Hepatocyte (in vitro differentiated cells): Measurements from ENCODE around the gene TELO2. TPM values are rescaled to one million over a fixed set of nuclear protein-coding genes. Genes with fewer than 3 reads are reported as not detected.

ENCODE experiments used
- DNase-seq: peaks from one replicate; pipeline ENCODE4 v3.0.0-alpha.2; 2016; ENCODE audit warnings: low spot score
- H2AFZ ChIP-seq: fragments of 200-600 bp; sonication (generic); 2 replicates; pipeline ENCODE4 v1.6.0; 2016; ENCODE audit warnings: antibody characterized with exemption, mild to moderate bottlenecking
- H3K27ac ChIP-seq: fragments of 200-600 bp; sonication (generic); 2 replicates; pipeline ENCODE4 v1.5.1; 2016; ENCODE audit warnings: mild to moderate bottlenecking
- H3K27me3 ChIP-seq: fragments of 200-600 bp; sonication (generic); 2 replicates; pipeline ENCODE4 v1.6.1; 2016
- H3K36me3 ChIP-seq: fragments of 200-600 bp; sonication (generic); replicated peaks from 2 replicates; pipeline ENCODE4 v1.5.1; 2016; ENCODE audit warnings: low read depth; ENCODE audit not compliant: insufficient read depth
- H3K4me1 ChIP-seq: fragments of 200-600 bp; sonication (generic); 2 replicates; pipeline ENCODE4 v1.5.1; 2016; ENCODE audit warnings: mild to moderate bottlenecking, moderate library complexity; ENCODE audit not compliant: insufficient read depth
- H3K4me2 ChIP-seq: fragments of 200-600 bp; sonication (generic); 2 replicates; pipeline ENCODE4 v1.6.0; 2016
- H3K4me3 ChIP-seq: fragments of 200-600 bp; sonication (generic); 2 replicates; pipeline ENCODE4 v1.5.1; 2016; ENCODE audit warnings: mild to moderate bottlenecking
- H3K79me2 ChIP-seq: fragments of 200-600 bp; sonication (generic); 2 replicates; pipeline ENCODE4 v1.6.0; 2017; ENCODE audit warnings: mild to moderate bottlenecking
- H3K9me2 ChIP-seq: fragments of 200-600 bp; sonication (generic); replicated peaks from 2 replicates; pipeline ENCODE4 v1.6.0; 2017; ENCODE audit warnings: mild to moderate bottlenecking; ENCODE audit not compliant: insufficient read depth
- H3K9me3 ChIP-seq: fragments of 200-600 bp; sonication (generic); 2 replicates; pipeline ENCODE4 v1.5.1; 2016; ENCODE audit warnings: low read depth, mild to moderate bottlenecking
- H4K20me1 ChIP-seq: fragments of 200-600 bp; sonication (generic); 2 replicates; pipeline ENCODE4 v1.6.0; 2016; ENCODE audit warnings: mild to moderate bottlenecking; ENCODE audit not compliant: insufficient read depth, poor library complexity, severe bottlenecking
- EZH2 ChIP-seq: fragments of 200-600 bp; sonication (generic); IDR thresholded peaks from 2 replicates; pipeline ENCODE4 v1.6.1; 2016; ENCODE audit warnings: antibody characterized with exemption, mild to moderate bottlenecking, borderline replicate concordance
- EZH2phosphoT487 ChIP-seq: fragments of 200-600 bp; sonication (generic); IDR thresholded peaks from one replicate; pipeline ENCODE4 v1.6.1; 2018; ENCODE audit warnings: antibody characterized with exemption, mild to moderate bottlenecking, low read depth, moderate library complexity; ENCODE audit not compliant: unreplicated experiment, severe bottlenecking
- WGBS: methylation state at CpG from one replicate; pipeline ENCODE4 v1.1.6; 2016; ENCODE audit warnings: low lambda C conversion rate; ENCODE audit errors: missing lambda C conversion rate; 5-methylcytosine and 5-hydroxymethylcytosine counted together
- polyA plus RNA-seq: library from polyadenylated mRNA; unstranded; fragments of >200 nt; fragmentation: Nextera tagmentation; extraction: Ambion mirVana; gene quantifications from 2 replicates; pipeline ENCODE4 v1.2.1, GENCODE V29; 2016
- total RNA-seq: library from RNA; depleted of rRNA; stranded (reverse); fragments of >200 nt; gene quantifications from 2 replicates; pipeline ENCODE4 v1.2.3, GENCODE V29; 2014
- TF ChIP-seq, protein P1 (sequence below): fragments of 200-600 bp; sonication (generic); IDR thresholded peaks from 2 replicates; pipeline ENCODE4 v1.5.1; 2016; ENCODE audit warnings: antibody characterized with exemption, mild to moderate bottlenecking; ENCODE audit not compliant: poor library complexity

Gene TELO2
- total and polyA plus RNA-seq, 2 experiments from 2014 or later, result 22.8 to 50.9 TPM

DNA sequence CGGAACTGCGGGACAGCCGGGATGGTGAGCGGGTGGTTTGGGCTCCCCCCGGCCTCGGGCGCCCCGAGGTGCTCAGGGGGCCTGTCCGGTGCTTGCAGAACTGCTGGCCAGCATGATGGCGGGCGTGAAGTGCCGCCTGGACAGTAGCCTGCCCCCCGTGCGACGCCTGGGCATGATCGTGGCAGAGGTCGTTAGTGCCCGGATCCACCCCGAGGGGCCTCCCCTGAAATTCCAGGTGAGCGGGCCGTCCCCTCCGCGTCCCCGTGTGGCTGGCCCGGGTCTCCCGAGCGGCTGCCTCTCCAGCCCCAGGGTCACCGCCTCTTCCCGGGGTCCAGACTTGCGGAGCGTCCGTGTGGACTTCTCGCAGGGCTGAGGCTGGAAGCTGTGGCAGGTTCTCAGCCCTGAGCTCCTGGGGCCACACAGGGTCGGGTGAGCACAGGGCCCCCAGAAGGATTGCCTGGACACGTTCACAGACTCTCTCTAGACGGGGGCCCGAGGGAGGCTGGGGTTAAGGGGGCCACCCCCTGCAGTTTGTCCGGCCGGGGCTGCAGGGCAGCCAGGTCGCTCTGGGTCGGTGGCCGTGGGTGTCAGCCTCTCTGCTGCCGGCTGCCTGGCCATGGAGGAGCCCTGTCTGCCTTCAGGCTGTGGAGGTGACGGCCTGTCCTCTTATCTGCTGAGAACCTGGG lies 7.4 kb downstream of the TELO2 start:
- Histone ChIP-seq H2AFZ (no peak overlapping the region), H4K20me1 (no peaks in the 10 kb centered on the region), H3K79me2 (no peaks in the 10 kb centered on the region), H3K4me2 (no peak overlapping the region), H3K4me3 (no peak overlapping the region), H3K9me2 (no peaks in the 10 kb centered on the region), H3K9me3 (no peaks in the 10 kb centered on the region), H3K27ac (no peak overlapping the region), H3K4me1 (no peaks in the 10 kb centered on the region), H3K27me3 (no peaks in the 10 kb centered on the region), H3K36me3 (no peaks in the 10 kb centered on the region)
- WGBS, result 96% methylated on average over 31 of the region's 44 CpGs
- TF ChIP-seq EZH2phosphoT487, result no peak
- TF ChIP-seq EZH2, result no peak
- TF ChIP-seq, protein P1, sequence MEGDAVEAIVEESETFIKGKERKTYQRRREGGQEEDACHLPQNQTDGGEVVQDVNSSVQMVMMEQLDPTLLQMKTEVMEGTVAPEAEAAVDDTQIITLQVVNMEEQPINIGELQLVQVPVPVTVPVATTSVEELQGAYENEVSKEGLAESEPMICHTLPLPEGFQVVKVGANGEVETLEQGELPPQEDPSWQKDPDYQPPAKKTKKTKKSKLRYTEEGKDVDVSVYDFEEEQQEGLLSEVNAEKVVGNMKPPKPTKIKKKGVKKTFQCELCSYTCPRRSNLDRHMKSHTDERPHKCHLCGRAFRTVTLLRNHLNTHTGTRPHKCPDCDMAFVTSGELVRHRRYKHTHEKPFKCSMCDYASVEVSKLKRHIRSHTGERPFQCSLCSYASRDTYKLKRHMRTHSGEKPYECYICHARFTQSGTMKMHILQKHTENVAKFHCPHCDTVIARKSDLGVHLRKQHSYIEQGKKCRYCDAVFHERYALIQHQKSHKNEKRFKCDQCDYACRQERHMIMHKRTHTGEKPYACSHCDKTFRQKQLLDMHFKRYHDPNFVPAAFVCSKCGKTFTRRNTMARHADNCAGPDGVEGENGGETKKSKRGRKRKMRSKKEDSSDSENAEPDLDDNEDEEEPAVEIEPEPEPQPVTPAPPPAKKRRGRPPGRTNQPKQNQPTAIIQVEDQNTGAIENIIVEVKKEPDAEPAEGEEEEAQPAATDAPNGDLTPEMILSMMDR, result no peak
- DNase-seq, result no peak

DNA sequence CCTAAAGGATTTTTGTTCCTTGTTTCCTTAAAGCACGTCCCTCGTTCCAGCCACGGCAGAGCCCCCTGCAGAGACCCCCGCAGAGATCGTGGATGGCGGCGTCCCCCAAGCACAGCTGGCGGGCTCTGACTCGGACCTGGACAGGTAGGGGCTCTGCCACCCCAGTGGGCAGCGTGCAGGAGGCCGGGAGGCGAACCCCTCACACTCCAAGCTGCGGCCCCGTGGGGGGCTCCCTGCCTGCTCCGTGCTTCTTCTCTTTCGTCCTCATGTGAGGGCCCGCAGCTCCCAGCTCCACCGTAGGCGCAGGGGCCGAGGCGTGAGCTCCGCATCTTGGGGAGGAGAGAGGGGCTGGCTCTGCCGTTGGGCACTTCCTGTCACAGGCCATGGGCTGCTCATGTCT lies 8.5 kb downstream of the TELO2 start:
- Histone ChIP-seq H3K9me2 (no peaks in the 10 kb centered on the region), H4K20me1 (no peaks in the 10 kb centered on the region), H3K4me2 (no peak overlapping the region), H3K4me3 (no peak overlapping the region), H3K9me3 (no peaks in the 10 kb centered on the region), H3K79me2 (no peaks in the 10 kb centered on the region), H3K36me3 (no peaks in the 10 kb centered on the region), H2AFZ (no peak overlapping the region), H3K4me1 (no peaks in the 10 kb centered on the region), H3K27ac (no peak overlapping the region), H3K27me3 (no peaks in the 10 kb centered on the region)
- no peak for TF ChIP-seq EZH2
- no peak for TF ChIP-seq EZH2phosphoT487
- TF ChIP-seq, protein P1, result no peak
- 99% methylated on average over 23 of the region's 23 CpGs for WGBS
- no peak for DNase-seq

DNA sequence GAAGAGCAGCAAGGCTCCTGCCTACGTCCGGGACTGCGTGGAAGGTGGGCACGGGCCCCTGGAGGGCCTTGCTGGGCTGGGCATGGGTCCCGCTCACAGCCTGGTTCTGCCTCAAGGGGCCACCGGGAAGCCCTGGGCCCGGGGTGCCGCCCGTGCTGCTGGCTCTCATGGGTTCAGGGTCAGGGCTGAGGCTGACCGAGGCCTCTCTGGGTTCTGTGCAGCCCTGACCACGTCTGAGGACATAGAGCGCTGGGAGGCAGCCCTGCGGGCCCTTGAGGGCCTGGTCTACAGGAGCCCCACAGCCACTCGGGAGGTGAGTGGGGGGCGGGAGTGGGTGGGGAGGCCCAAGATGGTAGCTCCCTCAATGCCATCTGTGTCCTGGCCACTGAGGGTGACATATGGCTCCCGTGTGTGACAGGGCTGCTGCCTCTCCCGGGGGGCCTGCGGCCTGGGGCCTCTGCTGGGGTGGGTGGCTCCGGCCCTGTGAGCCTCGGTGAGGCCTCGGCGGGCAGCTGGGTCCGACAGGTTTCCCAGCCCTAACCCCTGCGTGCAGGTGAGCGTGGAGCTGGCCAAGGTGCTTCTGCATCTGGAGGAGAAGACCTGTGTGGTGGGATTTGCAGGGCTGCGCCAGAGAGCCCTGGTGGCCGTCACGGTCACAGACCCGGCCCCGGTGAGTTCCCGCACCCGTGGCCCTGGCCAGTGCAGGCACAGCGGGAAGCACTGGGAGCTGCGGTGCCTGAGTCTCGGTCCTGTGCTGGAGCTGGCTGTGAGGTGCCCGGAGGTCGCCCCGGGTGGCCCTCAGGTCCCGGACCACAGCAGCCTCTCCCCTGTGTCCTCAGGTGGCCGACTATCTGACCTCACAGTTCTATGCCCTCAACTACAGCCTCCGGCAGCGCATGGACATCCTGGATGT lies 9.2 kb downstream of the TELO2 start:
- TF ChIP-seq, protein P1, result no peak
- TF ChIP-seq EZH2phosphoT487, result no peak
- no peak for TF ChIP-seq EZH2
- no peaks in the 10 kb centered on the region for H3K9me2 ChIP-seq
- H3K27ac ChIP-seq, result no peak overlapping the region
- H4K20me1 ChIP-seq, result no peaks in the 10 kb centered on the region
- H3K9me3 ChIP-seq, result no peaks in the 10 kb centered on the region
- no peaks in the 10 kb centered on the region for H3K27me3 ChIP-seq
- DNase-seq, result no peak
- H3K36me3 ChIP-seq, result no peaks in the 10 kb centered on the region
- WGBS, result 98% methylated on average over 36 of the region's 42 CpGs
- H3K4me1 ChIP-seq, result no peaks in the 10 kb centered on the region
- H3K4me2 ChIP-seq, result no peak overlapping the region
- no peak overlapping the region for H3K4me3 ChIP-seq
- H2AFZ ChIP-seq, result no peak overlapping the region
- no peaks in the 10 kb centered on the region for H3K79me2 ChIP-seq
